CD4-positive, alpha-beta T cell (primary cell): ENCODE measurements around the gene TBCD. TPM values are rescaled to one million over a fixed set of nuclear protein-coding genes. Genes with fewer than 3 reads are reported as not detected.

Source experiments
- ATAC-seq: fragments of 200-7000 bp; cut with Tn5 transposase; one replicate; pipeline ENCODE4 v1.10.0; 2022; ENCODE audit warnings: mild to moderate bottlenecking; ENCODE audit not compliant: poor library complexity
- CTCF ChIA-PET: fragments of 350-600 bp; sonication (Branson Sonifier 250); formaldehyde crosslinking; loops from one replicate; lab custom pipeline; 2021; ENCODE audit warnings: antibody characterized with exemption, inconsistent platforms; lab: Charles Lee
- POLR2A ChIA-PET: fragments of 350-600 bp; sonication (Branson Sonifier 250); formaldehyde crosslinking; loops from one replicate; lab custom pipeline; 2021; ENCODE audit warnings: antibody characterized with exemption, inconsistent platforms; lab: Charles Lee
- DNase-seq, 14 experiments: peaks; one replicate each; pipeline ENCODE4 v3.0.0-alpha.2; 2013 to 2020; ENCODE audit warnings: mixed read lengths in 2 of 14
- H3K27ac ChIP-seq, 2 donors: one replicate each; pipeline versions ENCODE4 v1.5.1 to v1.7.0; 2013; ENCODE audit warnings: low read length in 2 of 2, low read depth in 1 of 2, mild to moderate bottlenecking in 1 of 2
- H3K27me3 ChIP-seq, 2 experiments: 1 replicate in 1 of 2; 2 replicates in 1 of 2; pipeline versions ENCODE4 v1.6.1 to v1.7.0; 2013; ENCODE audit warnings: low read length in 2 of 2, control low read depth in 1 of 2, mild to moderate bottlenecking in 1 of 2, moderate library complexity in 1 of 2; ENCODE audit not compliant: insufficient read depth in 2 of 2, control insufficient read depth in 1 of 2
- H3K36me3 ChIP-seq: one replicate; pipeline ENCODE4 v1.6.1; 2013; ENCODE audit warnings: low read length, control low read depth; ENCODE audit not compliant: insufficient read depth
- H3K4me1 ChIP-seq: one replicate; pipeline ENCODE4 v1.6.1; 2013; ENCODE audit warnings: low read length, control low read depth; ENCODE audit not compliant: insufficient read depth
- H3K4me3 ChIP-seq: one replicate; pipeline ENCODE4 v1.5.1; 2013; ENCODE audit warnings: mild to moderate bottlenecking, low read length, moderate library complexity
- H3K9me3 ChIP-seq, 2 experiments: 1 replicate in 1 of 2; 2 replicates in 1 of 2; pipeline versions ENCODE4 v1.6.1 to v1.7.0; 2013; ENCODE audit warnings: low read length in 2 of 2, mild to moderate bottlenecking in 2 of 2, control low read depth in 1 of 2, moderate library complexity in 1 of 2; ENCODE audit not compliant: control insufficient read depth in 1 of 2, insufficient read depth in 1 of 2
- H3K27ac Mint-ChIP-seq: one replicate; pipeline ENCODE4 v1.8.0; 2020; ENCODE audit warnings: mixed read lengths
- H3K27me3 Mint-ChIP-seq: one replicate; pipeline ENCODE4 v1.8.0; 2021; ENCODE audit warnings: mixed read lengths
- H3K36me3 Mint-ChIP-seq: one replicate; pipeline ENCODE4 v1.8.0; 2021; ENCODE audit warnings: low read depth, mixed read lengths
- H3K4me1 Mint-ChIP-seq: one replicate; pipeline ENCODE4 v1.8.0; 2021; ENCODE audit warnings: low read depth, mixed read lengths
- H3K4me3 Mint-ChIP-seq: one replicate; pipeline ENCODE4 v1.8.0; 2020; ENCODE audit warnings: mild to moderate bottlenecking, mixed read lengths
- H3K9me3 Mint-ChIP-seq: one replicate; pipeline ENCODE4 v1.8.0; 2020; ENCODE audit warnings: mixed read lengths
- CTCF ChIP-seq: fragments of 200-600 bp; IDR thresholded peaks from one replicate; pipeline ENCODE4 v1.8.0; 2022; ENCODE audit warnings: antibody characterized with exemption, mild to moderate bottlenecking
- intact Hi-C, 2 experiments: fragments of 100-400 bp; cut with DNase I in 1 of 2; cut with micrococcal nuclease in 1 of 2; formaldehyde crosslinking; loops; one replicate each; pipeline versions ENCODE4 v1.15.1 to v1.9.0; 2023 to 2025; cut with DNase I, micrococcal nuclease
- total RNA-seq, 174 experiments: library from RNA in 2 of 174; stranded (reverse) in 2 of 174; gene quantifications; one replicate each; pipeline ENCODE4 v1.2.3 and lab custom pipeline; 2021 to 2026

TBCD gene
- total RNA-seq, 2 experiments from 2014 or later, result 74.6 to 80.3 TPM

DNA sequence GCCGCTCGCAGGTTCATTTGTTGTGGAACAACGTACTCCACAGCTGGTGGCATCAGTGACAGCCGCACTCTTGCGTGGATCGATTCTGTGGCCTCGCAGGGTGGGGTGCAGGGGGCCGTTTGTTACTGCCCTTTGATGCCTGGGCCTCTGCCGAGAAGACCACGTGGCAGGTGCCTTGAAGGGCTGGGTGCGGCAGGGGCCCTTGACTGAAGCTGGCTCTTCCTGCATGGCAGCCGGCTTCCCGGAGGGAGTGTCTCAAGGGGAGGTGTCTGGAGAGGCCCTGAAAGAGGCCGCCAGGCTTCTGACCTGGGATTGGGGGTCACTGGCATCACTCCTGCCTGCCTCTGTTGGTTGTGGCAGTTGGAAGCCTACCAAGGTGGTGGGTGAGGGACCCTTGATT is 43.8 kb downstream of the TBCD start:
- no peaks in the 10 kb centered on the region for H3K4me1 Mint-ChIP-seq
- Histone ChIP-seq H3K27ac (no peak overlapping the region), H3K27me3 (no peaks in the 10 kb centered on the region), H3K9me3 (no peaks in the 10 kb centered on the region), H3K4me1 (no peaks in the 10 kb centered on the region), H3K36me3 (peaks cover 11% of the 10 kb centered on the region), H3K4me3 (no peak overlapping the region)
- POLR2A ChIA-PET, result no interaction called here
- TF ChIP-seq CTCF, result no peak
- H3K36me3 Mint-ChIP-seq, result peaks cover 37% of the 10 kb centered on the region
- H3K4me3 Mint-ChIP-seq, result no peak overlapping the region
- no peak overlapping the region for H3K27ac Mint-ChIP-seq
- intact Hi-C loops, result no loop called here
- DNase-seq, result no peak
- H3K9me3 Mint-ChIP-seq, result no peaks in the 10 kb centered on the region
- CTCF ChIA-PET, result no interaction called here
- ATAC-seq, result no peak
- no peaks in the 10 kb centered on the region for H3K27me3 Mint-ChIP-seq

DNA sequence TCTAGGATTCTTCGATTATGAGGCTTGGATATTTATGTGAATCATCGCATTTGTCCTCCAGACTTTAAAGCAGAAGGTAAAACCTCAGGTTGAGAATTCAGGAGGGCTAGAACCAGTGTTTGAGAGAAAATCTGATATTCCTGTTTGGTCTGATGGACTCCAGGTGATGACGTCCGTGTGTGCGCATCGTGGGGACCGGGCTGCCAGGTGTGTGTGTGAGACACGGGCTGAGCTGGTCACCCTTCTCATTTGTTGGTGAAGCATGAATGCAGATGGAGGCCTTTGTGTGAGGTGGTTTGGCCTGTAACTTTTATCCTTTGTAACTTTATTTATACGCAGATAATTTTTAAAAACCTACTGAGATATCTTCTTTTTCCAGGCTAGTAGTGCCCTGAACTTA is 45.2 kb downstream of the TBCD start:
- ChIA-PET CTCF (no interaction called here), POLR2A (no interaction called here)
- Mint-ChIP-seq H3K36me3 (peaks cover 45% of the 10 kb centered on the region), H3K9me3 (no peaks in the 10 kb centered on the region), H3K4me3 (no peak overlapping the region), H3K27ac (no peak overlapping the region), H3K27me3 (no peaks in the 10 kb centered on the region), H3K4me1 (no peaks in the 10 kb centered on the region)
- H3K4me3 ChIP-seq, result no peak overlapping the region
- no peaks in the 10 kb centered on the region for H3K27me3 ChIP-seq
- no peak for TF ChIP-seq CTCF
- no peak for ATAC-seq
- no peaks in the 10 kb centered on the region for H3K9me3 ChIP-seq
- intact Hi-C loops, result no loop called here
- H3K4me1 ChIP-seq, result no peaks in the 10 kb centered on the region
- DNase-seq, result no peak
- H3K36me3 ChIP-seq, result peaks cover 17% of the 10 kb centered on the region
- H3K27ac ChIP-seq, result no peak overlapping the region

DNA sequence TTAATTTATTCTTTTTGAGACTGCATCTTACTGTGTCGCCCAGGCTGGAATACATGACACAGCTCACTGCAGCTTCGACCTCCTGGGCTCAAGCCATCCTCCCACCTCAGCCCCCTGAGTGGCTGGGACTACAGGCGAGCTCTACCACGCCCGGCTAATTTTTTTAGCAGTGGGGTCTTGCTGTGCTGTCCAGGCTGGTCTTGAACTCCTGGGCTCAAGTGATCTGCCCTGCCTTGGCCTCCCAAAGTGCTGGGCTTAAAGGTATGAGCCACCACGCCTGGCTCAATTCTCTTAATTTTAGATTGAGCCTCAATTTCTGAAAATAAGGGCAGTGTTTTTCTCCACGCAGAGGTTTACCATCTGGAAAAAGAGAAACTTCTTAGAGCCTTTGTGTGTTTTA is 46.9 kb downstream of the TBCD start:
- intact Hi-C loops, result no loop called here
- DNase-seq, result no peak

More for the DNA sequence above, 46.9 kb downstream of the TBCD start:
- Histone ChIP-seq H3K27ac (no peak overlapping the region), H3K36me3 (peaks cover 17% of the 10 kb centered on the region), H3K9me3 (no peaks in the 10 kb centered on the region), H3K4me3 (no peak overlapping the region), H3K4me1 (no peaks in the 10 kb centered on the region), H3K27me3 (no peaks in the 10 kb centered on the region)
- TF ChIP-seq CTCF, result no peak
- H3K27me3 Mint-ChIP-seq, result no peaks in the 10 kb centered on the region
- no peak for ATAC-seq
- no peak overlapping the region for H3K4me3 Mint-ChIP-seq
- peaks cover 45% of the 10 kb centered on the region for H3K36me3 Mint-ChIP-seq
- POLR2A ChIA-PET, result no interaction called here
- no peaks in the 10 kb centered on the region for H3K9me3 Mint-ChIP-seq
- no peaks in the 10 kb centered on the region for H3K4me1 Mint-ChIP-seq
- CTCF ChIA-PET, result no interaction called here
- H3K27ac Mint-ChIP-seq, result no peak overlapping the region
